ENCODE data around the gene FUT3. TPM values are rescaled to one million over a fixed set of nuclear protein-coding genes. Genes with fewer than 3 reads are reported as not detected.

The FUT3 gene
- total RNA-seq, 1 donor from 2014 or later, result not detected

- H3K36me3 ChIP-seq, result no peaks in the 10 kb centered on the region
- intact Hi-C loops (cut with DNase I), result no loop called here
- peaks cover 4% of the 10 kb centered on the region for H3K27me3 ChIP-seq
- TF ChIP-seq CTCF (IDR thresholded peaks at IDR 0.05), result no peak
- no peaks in the 10 kb centered on the region for H3K4me1 ChIP-seq
- no peak for DNase-seq (ENCODE audit: low spot score in 2 of 2)
- no peaks in the 10 kb centered on the region for H3K9me3 ChIP-seq
- H3K4me3 ChIP-seq, result no peak overlapping the region
- no peak overlapping the region for H3K27ac ChIP-seq
Observed at GRCh38 chr19:5821521-5822180, 29.6 kb downstream of the FUT3 start.

- Histone ChIP-seq H3K4me3 (no peak overlapping the region), H3K27ac (no peak overlapping the region), H3K27me3 (peaks cover 4% of the 10 kb centered on the region), H3K36me3 (no peaks in the 10 kb centered on the region), H3K4me1 (no peaks in the 10 kb centered on the region), H3K9me3 (no peaks in the 10 kb centered on the region)
- TF ChIP-seq CTCF (IDR thresholded peaks at IDR 0.05), result no peak
- no peak for DNase-seq (ENCODE audit: low spot score in 2 of 2)
- intact Hi-C loops (cut with DNase I), result no loop called here
Observed at GRCh38 chr19:5820785-5821184, 30.5 kb downstream of the FUT3 start.

- intact Hi-C loops (cut with DNase I), result no loop called here
- no peaks in the 10 kb centered on the region for H3K4me1 ChIP-seq
- no peaks in the 10 kb centered on the region for H3K36me3 ChIP-seq
- no peak overlapping the region for H3K27ac ChIP-seq
- no peak for DNase-seq (ENCODE audit: low spot score in 2 of 2)
- TF ChIP-seq CTCF (IDR thresholded peaks at IDR 0.05), result no peak
- H3K9me3 ChIP-seq, result no peaks in the 10 kb centered on the region
- H3K27me3 ChIP-seq, result peaks cover 4% of the 10 kb centered on the region
- no peak overlapping the region for H3K4me3 ChIP-seq
Observed at GRCh38 chr19:5818594-5818993, 32.7 kb downstream of the FUT3 start.

GRCh38 chr19:5817218-5817617 lies 34.0 kb downstream of the FUT3 start:
- no peak for DNase-seq (ENCODE audit: low spot score in 2 of 2)
- no peak overlapping the region for H3K4me3 ChIP-seq
- H3K9me3 ChIP-seq, result no peaks in the 10 kb centered on the region
- no peaks in the 10 kb centered on the region for H3K4me1 ChIP-seq
- H3K27me3 ChIP-seq, result peaks cover 4% of the 10 kb centered on the region
- no peak overlapping the region for H3K27ac ChIP-seq
- no peaks in the 10 kb centered on the region for H3K36me3 ChIP-seq
- no peak for TF ChIP-seq CTCF (IDR thresholded peaks at IDR 0.05)
- intact Hi-C loops (cut with DNase I), result no loop called here

GRCh38 chr19:5814852-5815246 lies 36.4 kb downstream of the FUT3 start:
- Histone ChIP-seq H3K27ac (no peak overlapping the region), H3K27me3 (no peaks in the 10 kb centered on the region), H3K4me3 (no peak overlapping the region), H3K36me3 (no peaks in the 10 kb centered on the region), H3K4me1 (no peaks in the 10 kb centered on the region), H3K9me3 (no peaks in the 10 kb centered on the region)
- no peak for TF ChIP-seq CTCF (IDR thresholded peaks at IDR 0.05)
- DNase-seq (ENCODE audit: low spot score in 2 of 2), result no peak
- intact Hi-C loops (cut with DNase I), result no loop called here

All from ascending aorta (tissue), 2 donors.